HepG2 (cell line): Measurements from ENCODE around the gene RBBP8NL. TPM values are rescaled to one million over a fixed set of nuclear protein-coding genes. Genes with fewer than 3 reads are reported as not detected.

Source experiments
- ARID2 ChIP-seq: sonication (generic); formaldehyde crosslinking; IDR thresholded peaks from 2 replicates; pipeline ENCODE4 v1.8.1; 2022; ENCODE audit warnings: mild to moderate bottlenecking, missing genetic modification reagents, borderline replicate concordance
- ARNTL ChIP-seq: sonication (generic); formaldehyde crosslinking; IDR thresholded peaks from 2 replicates; pipeline ENCODE4 v1.4.0; 2020; ENCODE audit warnings: mild to moderate bottlenecking, missing genetic modification reagents
- GATAD1 ChIP-seq: IDR thresholded peaks from 2 replicates; pipeline ENCODE4 v1.6.1; 2016; ENCODE audit warnings: missing genetic modification reagents, missing compliant biosample characterization
- GPN1 ChIP-seq: sonication (generic); formaldehyde crosslinking; IDR thresholded peaks from 2 replicates; pipeline ENCODE4 v1.5.1; 2020; ENCODE audit warnings: missing genetic modification reagents, borderline replicate concordance
- HCFC1 ChIP-seq: fragments of 150-350 bp; IDR thresholded peaks from 2 replicates; pipeline ENCODE4 v1.6.1; 2014; ENCODE audit warnings: low read depth, low read length
- HDAC6 ChIP-seq: fragments of 200-600 bp; sonication (generic); IDR thresholded peaks from 2 replicates; pipeline ENCODE4 v1.7.0; 2017; ENCODE audit warnings: mild to moderate bottlenecking, antibody characterized with exemption, low read length, low read depth
- ISL2 ChIP-seq: sonication (generic); formaldehyde crosslinking; IDR thresholded peaks from 2 replicates; pipeline ENCODE4 v1.5.0; 2020; ENCODE audit warnings: missing genetic modification reagents
- KAT8 ChIP-seq: IDR thresholded peaks from 2 replicates; pipeline ENCODE4 v1.6.1; 2016; ENCODE audit warnings: missing genetic modification reagents, missing compliant biosample characterization
- KDM3A ChIP-seq: IDR thresholded peaks from 2 replicates; pipeline ENCODE4 v1.6.1; 2018; ENCODE audit warnings: low read depth, missing compliant biosample characterization
- MBNL3 ChIP-seq: fragments of 250-450 bp; sonication (Bioruptor Pico); conservative IDR thresholded peaks from 2 replicates; pipeline ENCODE4 v1.8.0; 2022; ENCODE audit warnings: mild to moderate bottlenecking, inconsistent platforms
- MTF1 ChIP-seq: sonication (generic); formaldehyde crosslinking; IDR thresholded peaks from 2 replicates; pipeline ENCODE4 v1.5.0; 2020; ENCODE audit warnings: missing genetic modification reagents
- PHB2 ChIP-seq: fragments of 450-650 bp; IDR thresholded peaks from 2 replicates; pipeline ENCODE4 v1.6.1; 2018; ENCODE audit not compliant: partially characterized antibody
- POGK ChIP-seq: sonication (generic); formaldehyde crosslinking; conservative IDR thresholded peaks from 2 replicates; pipeline ENCODE4 v1.8.0; 2022; ENCODE audit warnings: mild to moderate bottlenecking, moderate library complexity, missing genetic modification reagents
- RAD21 ChIP-seq: fragments of 450-650 bp; formaldehyde crosslinking; IDR thresholded peaks from 2 replicates; pipeline ENCODE4 v1.5.0; 2020; ENCODE audit warnings: mild to moderate bottlenecking
- RARG ChIP-seq: sonication (generic); formaldehyde crosslinking; IDR thresholded peaks from 2 replicates; pipeline ENCODE4 v1.4.0; 2020; ENCODE audit warnings: low read depth, mild to moderate bottlenecking, missing genetic modification reagents
- THAP7 ChIP-seq: sonication (generic); formaldehyde crosslinking; IDR thresholded peaks from 2 replicates; pipeline ENCODE4 v1.8.1; 2023; ENCODE audit warnings: mild to moderate bottlenecking, missing genetic modification reagents
- ZFP36 ChIP-seq: fragments of 150-350 bp; IDR thresholded peaks from 2 replicates; pipeline ENCODE4 v1.6.1; 2018; ENCODE audit warnings: borderline replicate concordance, low read length, low read depth; ENCODE audit not compliant: partially characterized antibody
- ZNF160 ChIP-seq: sonication (generic); formaldehyde crosslinking; IDR thresholded peaks from 2 replicates; pipeline ENCODE4 v1.8.0; 2022; ENCODE audit warnings: mild to moderate bottlenecking, inconsistent platforms, missing genetic modification reagents
- ZNF333 ChIP-seq: sonication (generic); formaldehyde crosslinking; IDR thresholded peaks from 2 replicates; pipeline ENCODE4 v1.4.0; 2020; ENCODE audit warnings: mild to moderate bottlenecking, missing genetic modification reagents, borderline replicate concordance
- ZNF44 ChIP-seq: sonication (generic); formaldehyde crosslinking; IDR thresholded peaks from 2 replicates; pipeline ENCODE4 v1.5.1; 2020; ENCODE audit warnings: mild to moderate bottlenecking, missing genetic modification reagents
- ZNF563 ChIP-seq: sonication (generic); formaldehyde crosslinking; IDR thresholded peaks from 2 replicates; pipeline ENCODE4 v1.8.0; 2022; ENCODE audit warnings: mild to moderate bottlenecking, moderate library complexity, missing genetic modification reagents
- ZNF710 ChIP-seq: sonication (generic); formaldehyde crosslinking; IDR thresholded peaks from 2 replicates; pipeline ENCODE4 v1.5.0; 2020; ENCODE audit warnings: mild to moderate bottlenecking, missing genetic modification reagents, borderline replicate concordance
- polyA plus RNA-seq, 8 experiments: library from polyadenylated mRNA; depleted of rRNA in 3 of 8; stranded (reverse) in 7 of 8; unstranded in 1 of 8; fragments of >200 nt; fragmentation: Illumina TruSeq in 4 of 8; extraction: Trizol in 4 of 8; gene quantifications; 2 replicates each; pipeline versions ENCODE4 v1.2.1 to v1.2.3, GENCODE V29; 2011 to 2016; ENCODE audit warnings: low read depth in 4 of 8, missing spikeins in 1 of 8, mixed read lengths in 1 of 8; ENCODE audit not compliant: insufficient read depth in 1 of 8
- total RNA-seq, 5 experiments: library from RNA; depleted of rRNA; stranded (reverse); fragments of >200 nt; fragmentation: Illumina TruSeq; extraction: Trizol; gene quantifications; 2 replicates each; pipeline ENCODE4 v1.2.3, GENCODE V29; 2016; ENCODE audit warnings: low read depth in 1 of 5
- TF ChIP-seq, protein P1 (sequence below): sonication (generic); formaldehyde crosslinking; IDR thresholded peaks from 2 replicates; pipeline ENCODE4 v1.4.0; 2020; ENCODE audit warnings: mild to moderate bottlenecking, missing genetic modification reagents
- TF ChIP-seq, protein P2 (sequence below): sonication (generic); formaldehyde crosslinking; IDR thresholded peaks from 2 replicates; pipeline ENCODE4 v1.8.0; 2022; ENCODE audit warnings: mild to moderate bottlenecking, missing genetic modification reagents, moderate library complexity

Gene RBBP8NL
- total and polyA plus RNA-seq, 2 of the 13 experiments (the other 11 are each of a cell fraction or from before 2014, with no cell fraction given): 0.69 to 0.86 TPM

GRCh38 chr20:62374331-62375152 is 52.8 kb downstream of the RBBP8NL start (continued):
- TF ChIP-seq ISL2 (CRISPR knock-in tag): no peak
- TF ChIP-seq THAP7 (CRISPR knock-in tag): no peak
- no peak for TF ChIP-seq ZNF563
- no peak for TF ChIP-seq ZFP36
- peak; percentile 83 for TF ChIP-seq ZNF160
- no peak for TF ChIP-seq PHB2
- 0 out of 2 replicates have a peak, but pooled peaks have one; percentile 30 for TF ChIP-seq KDM3A (CRISPR knock-in tag)
- peak; percentile 72; the same call in 1 of the 2 replicates for TF ChIP-seq GPN1 (CRISPR knock-in tag)
- TF ChIP-seq HCFC1: no peak
- TF ChIP-seq RAD21 (CRISPR knock-in tag): 0 out of 2 replicates have a peak, but pooled peaks have one; percentile 4
- TF ChIP-seq, protein P1, sequence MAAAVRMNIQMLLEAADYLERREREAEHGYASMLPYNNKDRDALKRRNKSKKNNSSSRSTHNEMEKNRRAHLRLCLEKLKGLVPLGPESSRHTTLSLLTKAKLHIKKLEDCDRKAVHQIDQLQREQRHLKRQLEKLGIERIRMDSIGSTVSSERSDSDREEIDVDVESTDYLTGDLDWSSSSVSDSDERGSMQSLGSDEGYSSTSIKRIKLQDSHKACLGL (CRISPR knock-in tag): 0 out of 2 replicates have a peak, but pooled peaks have one; percentile 43
- 0 out of 2 replicates have a peak, but pooled peaks have one; percentile 24 for TF ChIP-seq ZNF333 (CRISPR knock-in tag)
- TF ChIP-seq MBNL3 (CRISPR knock-in tag): no peak
- TF ChIP-seq ARNTL: no peak; the same call in 1 of the 2 replicates
- no peak for TF ChIP-seq KAT8 (CRISPR knock-in tag)
- peak; percentile 61; the same call in 1 of the 2 replicates for TF ChIP-seq MTF1 (CRISPR knock-in tag)
- no peak; the same call in none of the 2 replicates for TF ChIP-seq ZNF710 (CRISPR knock-in tag)
- no peak for TF ChIP-seq HDAC6
- 0 out of 2 replicates have a peak, but pooled peaks have one; percentile 34 for TF ChIP-seq GATAD1 (CRISPR knock-in tag)
- TF ChIP-seq, protein P2, sequence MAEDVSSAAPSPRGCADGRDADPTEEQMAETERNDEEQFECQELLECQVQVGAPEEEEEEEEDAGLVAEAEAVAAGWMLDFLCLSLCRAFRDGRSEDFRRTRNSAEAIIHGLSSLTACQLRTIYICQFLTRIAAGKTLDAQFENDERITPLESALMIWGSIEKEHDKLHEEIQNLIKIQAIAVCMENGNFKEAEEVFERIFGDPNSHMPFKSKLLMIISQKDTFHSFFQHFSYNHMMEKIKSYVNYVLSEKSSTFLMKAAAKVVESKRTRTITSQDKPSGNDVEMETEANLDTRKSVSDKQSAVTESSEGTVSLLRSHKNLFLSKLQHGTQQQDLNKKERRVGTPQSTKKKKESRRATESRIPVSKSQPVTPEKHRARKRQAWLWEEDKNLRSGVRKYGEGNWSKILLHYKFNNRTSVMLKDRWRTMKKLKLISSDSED: no peak
- TF ChIP-seq RARG (CRISPR knock-in tag): no peak
- no peak for TF ChIP-seq POGK (CRISPR knock-in tag)
- no peak for TF ChIP-seq ARID2 (CRISPR knock-in tag)
- TF ChIP-seq ZNF44 (CRISPR knock-in tag): no peak
